Activated T-cell treated with anti-CD3 and anti-CD28 coated beads, Interleukin-2, amount 50 U/mL, for 24 hours (primary cell): Measurements from ENCODE around the gene NRG2.

Experiments
- DNase-seq: peaks from one replicate; pipeline ENCODE4 v3.0.0-alpha.2; 2020
- H3K27ac Mint-ChIP-seq: 2 replicates; pipeline ENCODE4 v1.8.0; 2020; ENCODE audit warnings: mild to moderate bottlenecking, mixed read lengths
- H3K27me3 Mint-ChIP-seq: 2 replicates; pipeline ENCODE4 v1.8.0; 2020; ENCODE audit warnings: mixed read lengths
- H3K36me3 Mint-ChIP-seq: 2 replicates; pipeline ENCODE4 v1.8.0; 2020; ENCODE audit warnings: low read depth, mixed read lengths
- H3K4me1 Mint-ChIP-seq: 2 replicates; pipeline ENCODE4 v1.8.0; 2020; ENCODE audit warnings: low read depth, mixed read lengths
- H3K4me3 Mint-ChIP-seq: 2 replicates; pipeline ENCODE4 v1.8.0; 2020; ENCODE audit warnings: mild to moderate bottlenecking, moderate library complexity, mixed read lengths
- H3K9me3 Mint-ChIP-seq: 2 replicates; pipeline ENCODE4 v1.8.0; 2020; ENCODE audit warnings: mixed read lengths

NRG2 gene

GRCh38 chr5:139862803-139863202 lies 180.3 kb downstream of the NRG2 start:
- Mint-ChIP-seq H3K4me3 (no peak overlapping the region), H3K27ac (no peak overlapping the region), H3K9me3 (no peaks in the 10 kb centered on the region), H3K36me3 (no peaks in the 10 kb centered on the region), H3K4me1 (no peaks in the 10 kb centered on the region), H3K27me3 (no peaks in the 10 kb centered on the region)
- no peak for DNase-seq

- no peaks in the 10 kb centered on the region for H3K27me3 Mint-ChIP-seq
- H3K9me3 Mint-ChIP-seq: no peaks in the 10 kb centered on the region
- no peak for DNase-seq
- no peak overlapping the region for H3K27ac Mint-ChIP-seq
- no peaks in the 10 kb centered on the region for H3K4me1 Mint-ChIP-seq
- no peak overlapping the region for H3K4me3 Mint-ChIP-seq
- no peaks in the 10 kb centered on the region for H3K36me3 Mint-ChIP-seq
Observed at GRCh38 chr5:139862313-139862712, 180.8 kb downstream of the NRG2 start.

GRCh38 chr5:139861889-139862207 lies 181.3 kb downstream of the NRG2 start:
- DNase-seq: no peak
- no peaks in the 10 kb centered on the region for H3K27me3 Mint-ChIP-seq
- H3K9me3 Mint-ChIP-seq: no peaks in the 10 kb centered on the region
- no peaks in the 10 kb centered on the region for H3K36me3 Mint-ChIP-seq
- H3K4me1 Mint-ChIP-seq: no peaks in the 10 kb centered on the region
- H3K4me3 Mint-ChIP-seq: no peak overlapping the region
- no peak overlapping the region for H3K27ac Mint-ChIP-seq

GRCh38 chr5:139861021-139861888 lies 181.8 kb downstream of the NRG2 start:
- no peaks in the 10 kb centered on the region for H3K36me3 Mint-ChIP-seq
- no peaks in the 10 kb centered on the region for H3K4me1 Mint-ChIP-seq
- no peak for DNase-seq
- no peak overlapping the region for H3K4me3 Mint-ChIP-seq
- H3K27me3 Mint-ChIP-seq: no peaks in the 10 kb centered on the region
- no peaks in the 10 kb centered on the region for H3K9me3 Mint-ChIP-seq
- H3K27ac Mint-ChIP-seq: no peak overlapping the region

- no peak overlapping the region for H3K27ac Mint-ChIP-seq
- no peak for DNase-seq
- no peaks in the 10 kb centered on the region for H3K9me3 Mint-ChIP-seq
- H3K27me3 Mint-ChIP-seq: no peaks in the 10 kb centered on the region
- no peaks in the 10 kb centered on the region for H3K36me3 Mint-ChIP-seq
- H3K4me1 Mint-ChIP-seq: no peaks in the 10 kb centered on the region
- no peak overlapping the region for H3K4me3 Mint-ChIP-seq
Observed at GRCh38 chr5:139859013-139859412, 184.1 kb downstream of the NRG2 start.

GRCh38 chr5:139856714-139857113 lies 186.4 kb downstream of the NRG2 start:
- no peak overlapping the region for H3K4me3 Mint-ChIP-seq
- H3K27ac Mint-ChIP-seq: no peak overlapping the region
- H3K36me3 Mint-ChIP-seq: no peaks in the 10 kb centered on the region
- DNase-seq: no peak
- no peaks in the 10 kb centered on the region for H3K9me3 Mint-ChIP-seq
- H3K4me1 Mint-ChIP-seq: no peaks in the 10 kb centered on the region
- no peaks in the 10 kb centered on the region for H3K27me3 Mint-ChIP-seq

GRCh38 chr5:139855946-139856540 lies 187.1 kb downstream of the NRG2 start:
- Mint-ChIP-seq H3K9me3 (no peaks in the 10 kb centered on the region), H3K27me3 (no peaks in the 10 kb centered on the region), H3K4me1 (no peaks in the 10 kb centered on the region), H3K27ac (no peak overlapping the region), H3K4me3 (no peak overlapping the region), H3K36me3 (no peaks in the 10 kb centered on the region)
- no peak for DNase-seq

- Mint-ChIP-seq H3K4me3 (no peak overlapping the region), H3K36me3 (no peaks in the 10 kb centered on the region), H3K4me1 (no peaks in the 10 kb centered on the region), H3K27me3 (no peaks in the 10 kb centered on the region), H3K9me3 (no peaks in the 10 kb centered on the region), H3K27ac (no peak overlapping the region)
- DNase-seq: no peak
Observed at GRCh38 chr5:139855451-139855850, 187.6 kb downstream of the NRG2 start.

- DNase-seq: no peak
- Mint-ChIP-seq H3K9me3 (no peaks in the 10 kb centered on the region), H3K4me3 (no peak overlapping the region), H3K36me3 (no peaks in the 10 kb centered on the region), H3K4me1 (no peaks in the 10 kb centered on the region), H3K27me3 (no peaks in the 10 kb centered on the region), H3K27ac (no peak overlapping the region)
Observed at GRCh38 chr5:139854953-139855352, 188.1 kb downstream of the NRG2 start.

GRCh38 chr5:139854029-139854605 lies 189.0 kb downstream of the NRG2 start:
- Mint-ChIP-seq H3K27ac (no peak overlapping the region), H3K4me1 (no peaks in the 10 kb centered on the region), H3K27me3 (no peaks in the 10 kb centered on the region), H3K36me3 (no peaks in the 10 kb centered on the region), H3K9me3 (no peaks in the 10 kb centered on the region), H3K4me3 (no peak overlapping the region)
- DNase-seq: no peak

- H3K9me3 Mint-ChIP-seq: no peaks in the 10 kb centered on the region
- DNase-seq: no peak
- H3K27ac Mint-ChIP-seq: no peak overlapping the region
- H3K4me3 Mint-ChIP-seq: no peak overlapping the region
- no peaks in the 10 kb centered on the region for H3K27me3 Mint-ChIP-seq
- no peaks in the 10 kb centered on the region for H3K36me3 Mint-ChIP-seq
- peaks cover 3% of the 10 kb centered on the region for H3K4me1 Mint-ChIP-seq
Observed at GRCh38 chr5:139852696-139853095, 190.4 kb downstream of the NRG2 start.

- H3K4me1 Mint-ChIP-seq: peaks cover 6% of the 10 kb centered on the region
- H3K9me3 Mint-ChIP-seq: no peaks in the 10 kb centered on the region
- no peak overlapping the region for H3K27ac Mint-ChIP-seq
- no peaks in the 10 kb centered on the region for H3K36me3 Mint-ChIP-seq
- no peak for DNase-seq
- H3K4me3 Mint-ChIP-seq: no peak overlapping the region
- H3K27me3 Mint-ChIP-seq: peaks cover 3% of the 10 kb centered on the region
Observed at GRCh38 chr5:139851558-139851957, 191.5 kb downstream of the NRG2 start.

- H3K4me1 Mint-ChIP-seq: peaks cover 6% of the 10 kb centered on the region
- H3K27ac Mint-ChIP-seq: no peak overlapping the region
- H3K9me3 Mint-ChIP-seq: no peaks in the 10 kb centered on the region
- no peak overlapping the region for H3K4me3 Mint-ChIP-seq
- H3K36me3 Mint-ChIP-seq: no peaks in the 10 kb centered on the region
- DNase-seq: no peak
- H3K27me3 Mint-ChIP-seq: peaks cover 12% of the 10 kb centered on the region
Observed at GRCh38 chr5:139850423-139851016, 192.6 kb downstream of the NRG2 start.

- Mint-ChIP-seq H3K4me3 (no peak overlapping the region), H3K9me3 (no peaks in the 10 kb centered on the region), H3K27ac (no peak overlapping the region), H3K4me1 (peaks cover 6% of the 10 kb centered on the region), H3K27me3 (peaks cover 17% of the 10 kb centered on the region), H3K36me3 (no peaks in the 10 kb centered on the region)
- DNase-seq: no peak
Observed at GRCh38 chr5:139849942-139850341, 193.2 kb downstream of the NRG2 start.

- no peaks in the 10 kb centered on the region for H3K36me3 Mint-ChIP-seq
- peaks cover 7% of the 10 kb centered on the region for H3K4me1 Mint-ChIP-seq
- DNase-seq: no peak
- H3K4me3 Mint-ChIP-seq: no peak overlapping the region
- no peak overlapping the region for H3K27ac Mint-ChIP-seq
- H3K9me3 Mint-ChIP-seq: no peaks in the 10 kb centered on the region
- peaks cover 21% of the 10 kb centered on the region for H3K27me3 Mint-ChIP-seq
Observed at GRCh38 chr5:139849501-139849900, 193.6 kb downstream of the NRG2 start.
